Keratinocyte (primary cell): ENCODE results near the gene LAMA1. TPM values are rescaled to one million over a fixed set of nuclear protein-coding genes. Genes with fewer than 3 reads are reported as not detected.

Experiments used
- DNase-seq: peaks from one replicate; pipeline ENCODE4 v3.0.0-alpha.2; 2011; ENCODE audit warnings: low read depth, missing footprints, low spot score
- FAIRE-seq: peaks from 2 replicates; lab custom pipeline; 2011; peaks lifted over from hg19 to GRCh38; lab: Jason Lieb, UNC
- H2AFZ ChIP-seq: 2 replicates; pipeline ENCODE4 v1.6.0; 2012; ENCODE audit warnings: low read length, control low read depth, inconsistent platforms; ENCODE audit not compliant: control insufficient read depth
- H3K27ac ChIP-seq: 2 replicates; pipeline ENCODE4 v1.5.1; 2011; ENCODE audit warnings: low read length; ENCODE audit not compliant: control insufficient read depth, insufficient read depth
- H3K27me3 ChIP-seq: 3 replicates; pipeline ENCODE4 v1.6.0; 2011; ENCODE audit warnings: low read length; ENCODE audit not compliant: control insufficient read depth, insufficient read depth; ENCODE audit errors: extremely low read depth
- H3K36me3 ChIP-seq, 2 experiments: 2 replicates in 1 of 2; 3 replicates in 1 of 2; pipeline ENCODE4 v1.5.1; 2011; ENCODE audit warnings: low read length in 2 of 2, mild to moderate bottlenecking in 1 of 2; ENCODE audit not compliant: control insufficient read depth in 2 of 2, insufficient read depth in 2 of 2; ENCODE audit errors: extremely low read depth in 1 of 2
- H3K4me1 ChIP-seq: 3 replicates; pipeline ENCODE4 v1.5.1; 2011; ENCODE audit warnings: low read length; ENCODE audit not compliant: control insufficient read depth, insufficient read depth; ENCODE audit errors: extremely low read depth
- H3K4me2 ChIP-seq: 3 replicates; pipeline ENCODE4 v1.6.0; 2011; ENCODE audit warnings: low read depth, low read length; ENCODE audit not compliant: control insufficient read depth, insufficient read depth; ENCODE audit errors: extremely low read depth
- H3K4me3 ChIP-seq, 3 experiments: fragments of 200-600 bp in 1 of 3; sonication (generic) in 1 of 3; 2 replicates in 2 of 3; 3 replicates in 1 of 3; pipeline ENCODE4 v1.5.1; 2011 to 2016; ENCODE audit warnings: low read length in 3 of 3, mild to moderate bottlenecking in 3 of 3, control low read depth in 2 of 3, inconsistent platforms in 1 of 3, low read depth in 1 of 3, mixed read lengths in 1 of 3, mixed run types in 1 of 3, moderate library complexity in 1 of 3; ENCODE audit not compliant: control insufficient read depth in 2 of 3, insufficient read depth in 2 of 3; ENCODE audit errors: extremely low read depth in 1 of 3
- H3K79me2 ChIP-seq: 2 replicates; pipeline ENCODE4 v1.6.0; 2012; ENCODE audit warnings: low read length; ENCODE audit not compliant: control insufficient read depth, insufficient read depth
- H3K9ac ChIP-seq: 3 replicates; pipeline ENCODE4 v1.6.0; 2011; ENCODE audit warnings: low read length; ENCODE audit not compliant: control insufficient read depth, insufficient read depth; ENCODE audit errors: extremely low read depth
- H3K9me1 ChIP-seq: 3 replicates; pipeline ENCODE4 v1.6.0; 2011; ENCODE audit warnings: low read length; ENCODE audit not compliant: control insufficient read depth, insufficient read depth; ENCODE audit errors: extremely low read depth
- H3K9me3 ChIP-seq: 2 replicates; pipeline ENCODE4 v1.5.1; 2012; ENCODE audit warnings: low read depth, low read length; ENCODE audit not compliant: control insufficient read depth
- H4K20me1 ChIP-seq: 3 replicates; pipeline ENCODE4 v1.6.0; 2011; ENCODE audit warnings: low read length; ENCODE audit not compliant: control insufficient read depth, insufficient read depth; ENCODE audit errors: extremely low read depth
- CTCF ChIP-seq, 3 experiments: IDR thresholded peaks in 1 of 3; conservative IDR thresholded peaks in 1 of 3; optimal IDR thresholded peaks in 1 of 3; 2 replicates in 2 of 3; 3 replicates in 1 of 3; pipeline versions ENCODE3 to v1.5.1; 2011; ENCODE audit warnings: low read length in 3 of 3, mild to moderate bottlenecking in 3 of 3, moderate library complexity in 2 of 3, control low read depth in 1 of 3, inconsistent platforms in 1 of 3; ENCODE audit not compliant: insufficient read depth in 2 of 3; ENCODE audit errors: extremely low read depth in 1 of 3
- EZH2 ChIP-seq: IDR thresholded peaks from one replicate; pipeline ENCODE4 v1.6.1; 2012; ENCODE audit warnings: inconsistent platforms, mild to moderate bottlenecking, low read length, moderate library complexity
- dilution Hi-C: fragments of 300-500 bp; cut with MboI; formaldehyde crosslinking; loops from one replicate; pipeline ENCODE4 v1.7.0; 2020; ENCODE audit warnings: low sequenced_read_pairs; ENCODE audit not compliant: extremely low pct_ligation_motif_present
- polyA plus RNA-seq, 5 experiments: library from polyadenylated mRNA; depleted of rRNA in 3 of 5; stranded (reverse) in 3 of 5; stranded (forward) in 1 of 5; unstranded in 1 of 5; fragments of >200 nt; gene quantifications; 1 replicate in 1 of 5; 2 replicates in 3 of 5; 3 replicates in 1 of 5; pipeline versions ENCODE4 v1.2.1 to v1.2.3, GENCODE V29; 2011 to 2012; ENCODE audit warnings: missing spikeins in 2 of 5, low read depth in 1 of 5, low replicate concordance in 1 of 5

LAMA1 gene
- polyA plus RNA-seq, 1 donor (not counting 4 experiments of a cell fraction or from before 2014, with no cell fraction given): 2.1 TPM

DNA sequence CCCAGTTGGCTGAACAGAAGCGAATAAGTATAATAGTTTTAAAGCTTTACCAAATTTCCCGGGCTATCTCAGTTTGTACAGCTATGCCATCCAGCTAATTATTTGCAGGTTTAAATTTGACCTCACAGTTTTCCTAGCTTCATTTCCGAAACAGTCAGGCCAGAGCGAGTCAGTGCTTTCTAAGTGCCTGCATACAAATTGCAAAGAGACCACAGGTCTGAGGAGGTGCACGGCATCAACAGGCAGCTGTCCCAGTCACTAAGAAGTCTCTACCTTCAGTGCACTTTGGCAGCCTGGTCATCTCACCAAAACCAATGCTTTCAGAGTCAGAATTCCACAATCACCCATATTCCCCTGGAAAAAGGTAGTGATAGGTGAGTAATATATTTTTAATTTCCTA lies 51.9 kb downstream of the LAMA1 start:
- FAIRE-seq: no peak
- H3K4me2 ChIP-seq: no peak overlapping the region
- dilution Hi-C loops: no loop called here
- H3K9ac ChIP-seq: no peak overlapping the region
- no peak overlapping the region for H3K4me3 ChIP-seq
- H3K9me3 ChIP-seq: no peaks in the 10 kb centered on the region
- no peaks in the 10 kb centered on the region for H3K79me2 ChIP-seq
- H3K27me3 ChIP-seq: no peaks in the 10 kb centered on the region
- no peaks in the 10 kb centered on the region for H4K20me1 ChIP-seq
- peaks cover 8% of the 10 kb centered on the region for H3K4me1 ChIP-seq
- no peak overlapping the region for H3K27ac ChIP-seq
- TF ChIP-seq EZH2 (no peak), CTCF (optimal IDR thresholded peaks at IDR 0.05 in 1 of 3, IDR thresholded peaks at IDR 0.05 in 1 of 3, conservative IDR thresholded peaks at IDR 0.05 in 1 of 3; ENCODE audit: extremely low read depth in 1 of 3, insufficient read depth in 2 of 3, low read length in 3 of 3) (no peak)
- no peaks in the 10 kb centered on the region for H3K9me1 ChIP-seq
- no peaks in the 10 kb centered on the region for H3K36me3 ChIP-seq
- no peak overlapping the region for H2AFZ ChIP-seq
- no peak for DNase-seq

GRCh38 chr18:7064346-7064745 lies 53.3 kb downstream of the LAMA1 start:
- peak; percentile 5 for FAIRE-seq
- dilution Hi-C loops: no loop called here
- no peak overlapping the region for H3K27ac ChIP-seq
- H3K9me1 ChIP-seq: no peaks in the 10 kb centered on the region
- no peak overlapping the region for H3K9ac ChIP-seq
- no peak for DNase-seq
- H3K27me3 ChIP-seq: no peaks in the 10 kb centered on the region
- no peaks in the 10 kb centered on the region for H3K79me2 ChIP-seq
- peak overlapping the region; percentile 90 for H2AFZ ChIP-seq
- no peak for TF ChIP-seq EZH2
- no peak for TF ChIP-seq CTCF (optimal IDR thresholded peaks at IDR 0.05 in 1 of 3, IDR thresholded peaks at IDR 0.05 in 1 of 3, conservative IDR thresholded peaks at IDR 0.05 in 1 of 3; ENCODE audit: extremely low read depth in 1 of 3, insufficient read depth in 2 of 3, low read length in 3 of 3)
- no peaks in the 10 kb centered on the region for H3K36me3 ChIP-seq
- H3K4me2 ChIP-seq: peak overlapping the region; percentile 72
- H4K20me1 ChIP-seq: no peaks in the 10 kb centered on the region
- peak overlapping the region in 1 of 3 experiments; percentile 6 for H3K4me3 ChIP-seq
- H3K4me1 ChIP-seq: peaks cover 8% of the 10 kb centered on the region
- H3K9me3 ChIP-seq: no peaks in the 10 kb centered on the region
